HG03139 (cell line): ENCODE results near the gene EML3.
"Not testable (repeated sequence)": the region's sequence is repeated elsewhere in the genome, so short reads cannot be mapped to it uniquely, and the experiment has no call there.

ENCODE experiments used
- ATAC-seq: cut with Tn5 transposase; IDR thresholded peaks from one replicate; pipeline ENCODE4 v1.9.1; 2021; ENCODE audit not compliant: unreplicated experiment

Gene EML3

GRCh38 chr11:62599901-62600300, 12.7 kb downstream of the EML3 start:
- ATAC-seq, result no peak

- ATAC-seq, result peak; percentile 39
These were observed 13.4 kb downstream of the EML3 start for GRCh38 chr11:62599069-62599696.

GRCh38 chr11:62595124-62595523, 17.5 kb downstream of the EML3 start:
- ATAC-seq, result no peak

- no peak for ATAC-seq
These were observed 19.0 kb downstream of the EML3 start for GRCh38 chr11:62593434-62594044.

GRCh38 chr11:62592989-62593421, 19.6 kb downstream of the EML3 start:
- no peak for ATAC-seq

GRCh38 chr11:62592146-62592815, 20.3 kb downstream of the EML3 start:
- peak; percentile 7 for ATAC-seq

- ATAC-seq, result peak; percentile 84
These were observed 21.0 kb downstream of the EML3 start, which contains the start of gene TUT1 for GRCh38 chr11:62591448-62592145. Gene TUT1 (minus strand): TSS chr11:62591523. CDS start chr11:62591485, 38 bp downstream.

GRCh38 chr11:62588966-62589637, 23.5 kb downstream of the EML3 start:
- no peak for ATAC-seq

GRCh38 chr11:62585356-62585755, 27.2 kb downstream of the EML3 start:
- ATAC-seq, result not testable (repeated sequence)

- ATAC-seq, result not testable (repeated sequence)
These were observed 30.8 kb downstream of the EML3 start for GRCh38 chr11:62581735-62582134.

GRCh38 chr11:62580959-62581715, 31.4 kb downstream of the EML3 start:
- no peak for ATAC-seq

GRCh38 chr11:62579252-62579651, 33.3 kb downstream of the EML3 start:
- no peak for ATAC-seq

GRCh38 chr11:62578541-62578940, 34.0 kb downstream of the EML3 start:
- no peak for ATAC-seq

- ATAC-seq, result no peak
These were observed 35.4 kb downstream of the EML3 start for GRCh38 chr11:62577046-62577714.

GRCh38 chr11:62575837-62576236, 36.7 kb downstream of the EML3 start:
- ATAC-seq, result no peak

- no peak for ATAC-seq
These were observed 37.4 kb downstream of the EML3 start for GRCh38 chr11:62575156-62575555.

- peak; percentile 3 for ATAC-seq
These were observed 38.1 kb downstream of the EML3 start for GRCh38 chr11:62574363-62575071.

GRCh38 chr11:62573592-62574362, 38.8 kb downstream of the EML3 start, which contains the start of gene EEF1G:
Gene EEF1G (minus strand): TSS chr11:62573891. CDS start chr11:62573842, 49 bp downstream.
- peak; percentile 80 for ATAC-seq
